Hepatocyte (in vitro differentiated cells): ENCODE results near the gene TBCA. TPM values are rescaled to one million over a fixed set of nuclear protein-coding genes. Genes with fewer than 3 reads are reported as not detected.

Source experiments
- DNase-seq: peaks from one replicate; pipeline ENCODE4 v3.0.0-alpha.2; 2016; ENCODE audit warnings: low spot score
- H2AFZ ChIP-seq: fragments of 200-600 bp; sonication (generic); 2 replicates; pipeline ENCODE4 v1.6.0; 2016; ENCODE audit warnings: antibody characterized with exemption, mild to moderate bottlenecking
- H3K27ac ChIP-seq: fragments of 200-600 bp; sonication (generic); 2 replicates; pipeline ENCODE4 v1.5.1; 2016; ENCODE audit warnings: mild to moderate bottlenecking
- H3K27me3 ChIP-seq: fragments of 200-600 bp; sonication (generic); 2 replicates; pipeline ENCODE4 v1.6.1; 2016
- H3K36me3 ChIP-seq: fragments of 200-600 bp; sonication (generic); replicated peaks from 2 replicates; pipeline ENCODE4 v1.5.1; 2016; ENCODE audit warnings: low read depth; ENCODE audit not compliant: insufficient read depth
- H3K4me1 ChIP-seq: fragments of 200-600 bp; sonication (generic); 2 replicates; pipeline ENCODE4 v1.5.1; 2016; ENCODE audit warnings: mild to moderate bottlenecking, moderate library complexity; ENCODE audit not compliant: insufficient read depth
- H3K4me2 ChIP-seq: fragments of 200-600 bp; sonication (generic); 2 replicates; pipeline ENCODE4 v1.6.0; 2016
- H3K4me3 ChIP-seq: fragments of 200-600 bp; sonication (generic); 2 replicates; pipeline ENCODE4 v1.5.1; 2016; ENCODE audit warnings: mild to moderate bottlenecking
- H3K79me2 ChIP-seq: fragments of 200-600 bp; sonication (generic); 2 replicates; pipeline ENCODE4 v1.6.0; 2017; ENCODE audit warnings: mild to moderate bottlenecking
- H3K9me2 ChIP-seq: fragments of 200-600 bp; sonication (generic); replicated peaks from 2 replicates; pipeline ENCODE4 v1.6.0; 2017; ENCODE audit warnings: mild to moderate bottlenecking; ENCODE audit not compliant: insufficient read depth
- H3K9me3 ChIP-seq: fragments of 200-600 bp; sonication (generic); 2 replicates; pipeline ENCODE4 v1.5.1; 2016; ENCODE audit warnings: low read depth, mild to moderate bottlenecking
- H4K20me1 ChIP-seq: fragments of 200-600 bp; sonication (generic); 2 replicates; pipeline ENCODE4 v1.6.0; 2016; ENCODE audit warnings: mild to moderate bottlenecking; ENCODE audit not compliant: insufficient read depth, poor library complexity, severe bottlenecking
- EZH2 ChIP-seq: fragments of 200-600 bp; sonication (generic); IDR thresholded peaks from 2 replicates; pipeline ENCODE4 v1.6.1; 2016; ENCODE audit warnings: antibody characterized with exemption, mild to moderate bottlenecking, borderline replicate concordance
- EZH2phosphoT487 ChIP-seq: fragments of 200-600 bp; sonication (generic); IDR thresholded peaks from one replicate; pipeline ENCODE4 v1.6.1; 2018; ENCODE audit warnings: antibody characterized with exemption, mild to moderate bottlenecking, low read depth, moderate library complexity; ENCODE audit not compliant: unreplicated experiment, severe bottlenecking
- WGBS: methylation state at CpG from one replicate; pipeline ENCODE4 v1.1.6; 2016; ENCODE audit warnings: low lambda C conversion rate; ENCODE audit errors: missing lambda C conversion rate; 5-methylcytosine and 5-hydroxymethylcytosine counted together
- polyA plus RNA-seq: library from polyadenylated mRNA; unstranded; fragments of >200 nt; fragmentation: Nextera tagmentation; extraction: Ambion mirVana; gene quantifications from 2 replicates; pipeline ENCODE4 v1.2.1, GENCODE V29; 2016
- total RNA-seq: library from RNA; depleted of rRNA; stranded (reverse); fragments of >200 nt; gene quantifications from 2 replicates; pipeline ENCODE4 v1.2.3, GENCODE V29; 2014
- TF ChIP-seq, protein P1 (sequence below): fragments of 200-600 bp; sonication (generic); IDR thresholded peaks from 2 replicates; pipeline ENCODE4 v1.5.1; 2016; ENCODE audit warnings: antibody characterized with exemption, mild to moderate bottlenecking; ENCODE audit not compliant: poor library complexity

TBCA gene
- total and polyA plus RNA-seq, 2 experiments from 2014 or later, result 278 to 282 TPM

DNA sequence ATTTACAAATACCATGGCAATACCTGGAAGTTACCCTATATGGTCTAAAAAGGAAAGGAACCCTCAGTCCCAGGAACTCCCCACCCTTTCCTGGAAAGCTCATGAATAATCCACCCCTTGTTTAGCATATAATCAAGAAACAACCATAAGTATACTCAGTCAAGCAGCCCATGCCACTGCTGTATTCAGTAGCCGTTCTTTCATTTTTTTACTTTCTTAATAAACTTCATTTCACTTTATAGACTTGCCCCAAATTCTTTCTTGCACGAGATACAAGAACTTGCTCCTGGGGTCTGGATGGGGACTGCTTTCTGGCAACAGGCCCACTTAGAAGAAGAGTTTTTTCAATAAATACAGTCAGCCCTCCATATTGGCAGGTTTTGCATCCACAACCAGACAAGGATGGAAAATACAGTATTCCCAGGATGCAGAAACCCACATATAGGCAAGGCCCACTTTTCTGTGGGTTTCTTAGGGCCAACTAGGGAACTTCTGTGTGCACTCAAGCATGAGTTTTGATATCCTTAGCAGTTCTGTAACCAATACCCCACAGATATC lies 2.8 kb upstream of the TBCA start:
- Histone ChIP-seq H2AFZ (no peak overlapping the region), H3K36me3 (no peaks in the 10 kb centered on the region), H3K4me2 (no peak overlapping the region), H3K4me3 (no peak overlapping the region), H3K27me3 (no peaks in the 10 kb centered on the region), H3K9me3 (no peaks in the 10 kb centered on the region), H3K4me1 (peaks cover 7% of the 10 kb centered on the region), H4K20me1 (peaks cover 16% of the 10 kb centered on the region), H3K79me2 (peaks cover 17% of the 10 kb centered on the region), H3K9me2 (no peaks in the 10 kb centered on the region), H3K27ac (no peak overlapping the region)
- TF ChIP-seq EZH2phosphoT487 (no peak), EZH2 (no peak)
- TF ChIP-seq, protein P1, sequence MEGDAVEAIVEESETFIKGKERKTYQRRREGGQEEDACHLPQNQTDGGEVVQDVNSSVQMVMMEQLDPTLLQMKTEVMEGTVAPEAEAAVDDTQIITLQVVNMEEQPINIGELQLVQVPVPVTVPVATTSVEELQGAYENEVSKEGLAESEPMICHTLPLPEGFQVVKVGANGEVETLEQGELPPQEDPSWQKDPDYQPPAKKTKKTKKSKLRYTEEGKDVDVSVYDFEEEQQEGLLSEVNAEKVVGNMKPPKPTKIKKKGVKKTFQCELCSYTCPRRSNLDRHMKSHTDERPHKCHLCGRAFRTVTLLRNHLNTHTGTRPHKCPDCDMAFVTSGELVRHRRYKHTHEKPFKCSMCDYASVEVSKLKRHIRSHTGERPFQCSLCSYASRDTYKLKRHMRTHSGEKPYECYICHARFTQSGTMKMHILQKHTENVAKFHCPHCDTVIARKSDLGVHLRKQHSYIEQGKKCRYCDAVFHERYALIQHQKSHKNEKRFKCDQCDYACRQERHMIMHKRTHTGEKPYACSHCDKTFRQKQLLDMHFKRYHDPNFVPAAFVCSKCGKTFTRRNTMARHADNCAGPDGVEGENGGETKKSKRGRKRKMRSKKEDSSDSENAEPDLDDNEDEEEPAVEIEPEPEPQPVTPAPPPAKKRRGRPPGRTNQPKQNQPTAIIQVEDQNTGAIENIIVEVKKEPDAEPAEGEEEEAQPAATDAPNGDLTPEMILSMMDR, result no peak
- 89% methylated on average over 2 of the region's 2 CpGs for WGBS
- DNase-seq, result no peak

DNA sequence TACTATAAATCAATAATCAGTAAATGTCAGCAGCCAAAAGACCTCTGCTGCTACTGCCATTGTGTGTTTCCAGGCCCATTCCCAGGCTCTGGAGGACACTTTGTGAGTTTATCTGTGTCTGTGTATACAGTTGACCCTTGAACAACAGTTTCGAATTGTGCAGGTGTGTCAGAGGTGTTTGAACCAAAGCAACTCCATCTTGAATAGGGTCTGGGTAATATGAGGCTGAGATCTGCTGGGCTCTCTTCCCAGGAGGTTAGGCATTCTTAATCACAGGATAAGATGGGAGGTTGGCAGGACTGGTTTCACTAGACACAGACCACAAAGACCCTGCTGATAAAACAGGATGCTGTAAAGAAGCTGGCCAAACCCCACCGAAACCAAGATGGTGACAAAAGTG lies 2.3 kb upstream of the TBCA start:
- no peaks in the 10 kb centered on the region for H3K36me3 ChIP-seq
- no peak for DNase-seq
- H3K79me2 ChIP-seq, result peaks cover 22% of the 10 kb centered on the region
- peaks cover 22% of the 10 kb centered on the region for H4K20me1 ChIP-seq
- H3K9me2 ChIP-seq, result no peaks in the 10 kb centered on the region
- H3K4me3 ChIP-seq, result no peak overlapping the region
- 90% methylated on average over 2 of the region's 2 CpGs for WGBS
- no peak overlapping the region for H3K27ac ChIP-seq
- no peaks in the 10 kb centered on the region for H3K9me3 ChIP-seq
- H2AFZ ChIP-seq, result no peak overlapping the region
- no peaks in the 10 kb centered on the region for H3K27me3 ChIP-seq
- TF ChIP-seq EZH2 (no peak), EZH2phosphoT487 (no peak)
- TF ChIP-seq, protein P1, result no peak
- no peak overlapping the region for H3K4me2 ChIP-seq
- peaks cover 12% of the 10 kb centered on the region for H3K4me1 ChIP-seq

DNA sequence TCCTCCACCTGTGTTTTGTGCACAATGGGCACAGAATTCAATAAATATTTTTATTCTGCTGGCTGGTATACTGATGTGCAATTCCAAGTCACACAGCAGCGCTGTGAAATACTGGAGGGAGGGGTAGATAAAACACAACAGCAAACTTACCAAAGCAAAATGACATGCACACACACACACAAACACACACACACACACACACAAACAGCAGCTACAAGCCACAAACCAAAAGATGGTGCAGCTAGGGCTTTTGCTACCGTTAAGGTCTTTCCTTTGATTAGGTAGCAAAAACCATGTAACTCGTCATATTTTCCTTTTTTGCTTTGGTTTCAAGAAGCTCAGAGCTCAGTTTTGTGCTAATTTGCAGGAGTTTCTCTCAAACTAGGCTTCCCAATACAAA lies 1.8 kb upstream of the TBCA start:
- peaks cover 26% of the 10 kb centered on the region for H4K20me1 ChIP-seq

DNA sequence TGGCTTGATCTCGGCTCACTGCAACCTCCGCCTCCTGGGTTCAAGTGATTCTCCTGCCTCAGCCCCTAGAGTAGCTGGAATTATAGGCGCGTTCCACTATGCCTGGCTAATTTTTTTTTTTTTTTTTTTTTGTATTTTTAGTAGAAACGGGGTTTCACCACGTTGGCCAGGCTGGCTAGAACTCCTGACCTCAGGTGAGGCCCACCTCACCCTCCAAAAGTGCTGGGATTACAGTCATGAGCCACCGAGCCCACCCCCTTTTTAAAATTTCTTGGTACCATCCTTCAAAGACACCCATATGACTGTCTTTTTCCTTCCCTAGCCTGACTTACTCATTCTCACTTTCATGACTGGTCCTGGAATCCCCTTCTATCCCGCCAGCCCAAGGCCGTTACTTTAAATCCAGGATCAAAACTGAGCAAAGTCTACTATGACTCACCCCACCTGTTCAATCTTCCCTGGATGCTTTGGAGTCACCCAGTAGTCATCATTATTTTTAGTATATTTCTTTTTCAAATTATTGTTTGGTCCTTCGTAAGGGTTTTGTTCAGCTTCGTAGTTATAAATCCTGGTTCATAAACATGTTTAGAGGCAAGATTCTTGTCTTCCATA lies 1.2 kb upstream of the TBCA start:
- H3K27me3 ChIP-seq, result no peaks in the 10 kb centered on the region
- H2AFZ ChIP-seq, result no peak overlapping the region
- no peaks in the 10 kb centered on the region for H3K36me3 ChIP-seq
- peak; percentile 69 for DNase-seq
- peaks cover 21% of the 10 kb centered on the region for H3K4me1 ChIP-seq
- no peak overlapping the region for H3K4me2 ChIP-seq
- peak overlapping the region; percentile 100 for H3K27ac ChIP-seq
- H3K9me3 ChIP-seq, result no peaks in the 10 kb centered on the region
- no peaks in the 10 kb centered on the region for H3K9me2 ChIP-seq
- no peak overlapping the region for H3K4me3 ChIP-seq
- no peak for TF ChIP-seq EZH2
- TF ChIP-seq, protein P1, result no peak
- no peak for TF ChIP-seq EZH2phosphoT487
- peaks cover 32% of the 10 kb centered on the region for H4K20me1 ChIP-seq
- 75% methylated on average over 10 of the region's 11 CpGs for WGBS
- H3K79me2 ChIP-seq, result peaks cover 32% of the 10 kb centered on the region

More for the DNA sequence above, 1.8 kb upstream of the TBCA start:
- no peak for TF ChIP-seq EZH2phosphoT487
- 89% methylated on average over 3 of the region's 3 CpGs for WGBS
- Histone ChIP-seq H3K4me3 (no peak overlapping the region), H3K9me3 (no peaks in the 10 kb centered on the region), H3K9me2 (no peaks in the 10 kb centered on the region), H3K4me1 (peaks cover 17% of the 10 kb centered on the region), H3K27me3 (no peaks in the 10 kb centered on the region), H3K79me2 (peaks cover 27% of the 10 kb centered on the region), H2AFZ (no peak overlapping the region), H3K27ac (no peak overlapping the region), H3K36me3 (no peaks in the 10 kb centered on the region), H3K4me2 (no peak overlapping the region)
- DNase-seq, result no peak
